ENCODE measurements around the gene RALGAPA2. TPM values are rescaled to one million over a fixed set of nuclear protein-coding genes. Genes with fewer than 3 reads are reported as not detected.

Gene RALGAPA2
- total and polyA plus RNA-seq, 2 donors (not counting 1 experiment from before 2014, with no cell fraction given) = 1.2 to 7.6 TPM

GRCh38 chr20:20368418-20369249, 343.8 kb downstream of the RALGAPA2 start:
- Histone ChIP-seq H4K20me1 (ENCODE audit: control insufficient read depth, extremely low read depth, insufficient read depth, low read length) (no peaks in the 10 kb centered on the region), H3K27ac (ENCODE audit: insufficient read depth, low read length) (no peak overlapping the region), H3K9me3 (ENCODE audit: control insufficient read depth, insufficient read depth, low read depth, low read length) (no peaks in the 10 kb centered on the region), H3K4me3 (replicated peaks in 1 of 4; ENCODE audit: control extremely low read depth in 1 of 4, insufficient read depth in 1 of 4, low read depth in 3 of 4, low read length in 4 of 4) (no peak overlapping the region), H3K79me2 (ENCODE audit: control insufficient read depth, insufficient read depth, low read length) (no peaks in the 10 kb centered on the region), H3K4me1 (ENCODE audit: control insufficient read depth, extremely low read depth, insufficient read depth, low read length) (no peaks in the 10 kb centered on the region), H2AFZ (ENCODE audit: low read length) (no peak overlapping the region), H3K4me2 (ENCODE audit: extremely low read depth, insufficient read depth, low read length) (peak overlapping the region; percentile 25), H3K36me3 (ENCODE audit: control insufficient read depth, insufficient read depth, low read length) (no peaks in the 10 kb centered on the region), H3K27me3 (ENCODE audit: control insufficient read depth, insufficient read depth, low read length) (peaks cover 78% of the 10 kb centered on the region), H3K9ac (ENCODE audit: insufficient read depth, low read length) (no peak overlapping the region)
- DNase-seq (ENCODE audit: low read depth in 2 of 2) = no peak
- no peak for TF ChIP-seq CTCF (conservative IDR thresholded peaks at IDR 0.05 in 1 of 2, IDR thresholded peaks at IDR 0.05 in 1 of 2; ENCODE audit: low read depth in 1 of 2, low read length in 2 of 2)
- TF ChIP-seq EZH2 (IDR thresholded peaks at IDR 0.05; ENCODE audit: low read length, missing control alignments) = peak; percentile 86

DNA sequence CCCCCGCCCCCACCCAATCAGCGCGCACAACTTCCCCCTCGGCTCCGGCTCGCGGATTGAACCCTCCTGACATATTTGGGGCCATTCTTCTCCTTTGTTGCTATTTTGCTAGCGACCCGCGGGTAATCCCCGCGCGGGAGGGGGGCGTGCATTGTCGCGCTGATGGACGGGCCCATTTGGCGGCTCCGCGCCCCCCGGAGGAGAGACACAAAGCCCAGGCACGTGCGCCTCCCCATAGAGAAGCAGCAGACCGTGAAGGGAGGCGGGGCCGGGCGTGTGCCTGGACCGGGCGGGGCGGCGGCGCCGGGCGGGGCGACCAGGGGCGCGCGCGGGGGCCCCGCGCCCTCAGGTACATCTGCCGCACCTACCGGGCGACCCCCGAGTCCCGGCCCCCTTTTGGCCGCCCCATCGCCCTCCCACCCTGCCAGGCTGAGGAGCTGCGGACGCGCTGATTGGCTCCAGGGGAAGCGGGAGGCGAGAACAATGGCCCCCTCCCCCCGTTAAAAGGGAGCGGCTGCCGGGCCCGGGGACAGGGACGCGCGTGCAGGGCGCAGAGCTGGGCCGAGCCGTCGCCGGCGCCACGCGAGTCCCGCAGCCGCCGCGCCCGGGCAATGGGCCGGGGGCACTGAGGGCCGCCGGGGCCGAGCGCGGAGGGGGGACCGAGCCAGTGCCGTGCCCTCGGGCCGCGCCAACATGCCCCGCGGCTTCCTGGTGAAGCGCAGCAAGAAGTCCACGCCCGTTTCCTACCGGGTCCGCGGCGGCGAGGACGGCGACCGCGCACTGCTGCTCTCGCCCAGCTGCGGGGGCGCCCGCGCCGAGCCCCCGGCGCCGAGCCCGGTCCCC, 344.6 kb downstream of the RALGAPA2 start, which contains the start of gene INSM1:
Gene INSM1, plus strand, starts transcription at position 530 of the 843 bp plus-strand sequence. Its CDS starts 164 bp downstream, at position 694.
- Histone ChIP-seq H3K4me1 (ENCODE audit: control insufficient read depth, extremely low read depth, insufficient read depth, low read length) (no peaks in the 10 kb centered on the region), H3K27me3 (ENCODE audit: control insufficient read depth, insufficient read depth, low read length) (peaks cover 77% of the 10 kb centered on the region), H4K20me1 (ENCODE audit: control insufficient read depth, extremely low read depth, insufficient read depth, low read length) (no peaks in the 10 kb centered on the region), H3K4me2 (ENCODE audit: extremely low read depth, insufficient read depth, low read length) (peak within 1 kb of the TSS; percentile 25), H3K27ac (ENCODE audit: insufficient read depth, low read length) (no peak within 1 kb of the TSS), H3K36me3 (ENCODE audit: control insufficient read depth, insufficient read depth, low read length) (no peaks in the 10 kb centered on the region), H3K9me3 (ENCODE audit: control insufficient read depth, insufficient read depth, low read depth, low read length) (no peaks in the 10 kb centered on the region), H3K79me2 (ENCODE audit: control insufficient read depth, insufficient read depth, low read length) (no peaks in the 10 kb centered on the region), H3K4me3 (replicated peaks in 1 of 4; ENCODE audit: control extremely low read depth in 1 of 4, insufficient read depth in 1 of 4, low read depth in 3 of 4, low read length in 4 of 4) (no peak within 1 kb of the TSS), H2AFZ (ENCODE audit: low read length) (no peak within 1 kb of the TSS), H3K9ac (ENCODE audit: insufficient read depth, low read length) (no peak within 1 kb of the TSS)
- no peak for DNase-seq (ENCODE audit: low read depth in 2 of 2)
- TF ChIP-seq EZH2 (IDR thresholded peaks at IDR 0.05; ENCODE audit: low read length, missing control alignments) (no peak), CTCF (conservative IDR thresholded peaks at IDR 0.05 in 1 of 2, IDR thresholded peaks at IDR 0.05 in 1 of 2; ENCODE audit: low read depth in 1 of 2, low read length in 2 of 2) (no peak)
